Aortic smooth muscle cell (primary cell): ENCODE data around the gene UCK1. TPM values are rescaled to one million over a fixed set of nuclear protein-coding genes. Genes with fewer than 3 reads are reported as not detected.

ENCODE experiments used
- total RNA-seq: library from RNA; depleted of rRNA; stranded (reverse); fragments of >200 nt; gene quantifications from 2 replicates; pipeline ENCODE4 v1.2.3, GENCODE V29; 2014

Gene UCK1
- 13.6 and 15.7 TPM in 2 replicates for total RNA-seq

GRCh38 chr9:131530920-131531832, at the start of gene UCK1:
TSS of gene UCK1 (minus strand) at chr9:131531263. CDS start at chr9:131531174, 89 bp downstream.

GRCh38 chr9:131545003-131545785, 14.1 kb upstream of the UCK1 start, which contains the start of gene PRRT1B:
TSS of gene PRRT1B (plus strand) at chr9:131545523. CDS start at chr9:131545616, 93 bp downstream.

GRCh38 chr9:131502781-131503625, 28.1 kb downstream of the UCK1 start, which contains the start of gene POMT1:
TSS of gene POMT1 (plus strand) at chr9:131502918. CDS start at chr9:131504219, 1,301 bp downstream.

Other genes with a start within 250 kb of the UCK1 start
- gene PLPP7, start 241.5 kb downstream of the UCK1 start, total RNA-seq, result 15.0 and 16.9 TPM in 2 replicates
- gene PRRC2B, start 137.2 kb downstream of the UCK1 start, total RNA-seq, result 30.5 and 42.6 TPM in 2 replicates
- gene POMT1, start 28.3 kb downstream of the UCK1 start, total RNA-seq, result 32.6 and 35.6 TPM in 2 replicates
- not detected in 2 replicates for gene PRRT1B, start 14.3 kb upstream of the UCK1 start, total RNA-seq
- 16.5 and 20.4 TPM in 2 replicates for gene RAPGEF1, start 208.8 kb upstream of the UCK1 start, total RNA-seq